PC-9 (cell line): Measurements from ENCODE around the gene CETN2. TPM values are rescaled to one million over a fixed set of nuclear protein-coding genes. Genes with fewer than 3 reads are reported as not detected.

Source experiments
- BruUV-seq: library from RNA; stranded (reverse); fragments of 400-500 nt; replicated peaks from 2 replicates; lab custom pipeline; 2021; lab: Mats Ljungman, UMichigan
- CTCF ChIA-PET: fragments of 300-600 bp; sonication (Branson Sonifier 250); formaldehyde crosslinking; loops from one replicate; lab custom pipeline; 2022; ENCODE audit warnings: antibody characterized with exemption; lab: Charles Lee
- POLR2A ChIA-PET: fragments of 300-600 bp; sonication (Branson Sonifier 250); formaldehyde crosslinking; loops from one replicate; lab custom pipeline; 2022; ENCODE audit warnings: antibody characterized with exemption; ENCODE audit not compliant: unreplicated experiment; lab: Charles Lee
- DNase-seq, 2 experiments: peaks; one replicate each; pipeline versions ENCODE4 v3.0.0 to v3.0.0-alpha.2; 2015 to 2022; ENCODE audit warnings: mixed read lengths in 1 of 2
- H2AFZ ChIP-seq: fragments of 200-600 bp; sonication (generic); 2 replicates; pipeline ENCODE4 v1.8.1; 2017; ENCODE audit warnings: antibody characterized with exemption
- H3F3A ChIP-seq: fragments of 200-600 bp; sonication (generic); 2 replicates; pipeline ENCODE4 v1.8.1; 2017; ENCODE audit warnings: antibody characterized with exemption, mild to moderate bottlenecking, low read depth; ENCODE audit not compliant: insufficient read depth
- H3K27ac ChIP-seq: fragments of 200-600 bp; sonication (generic); 2 replicates; pipeline ENCODE4 v1.6.1; 2016; ENCODE audit warnings: mixed run types
- H3K27me3 ChIP-seq: fragments of 200-600 bp; sonication (generic); 2 replicates; pipeline ENCODE4 v1.6.1; 2016; ENCODE audit warnings: low read depth, mixed run types; ENCODE audit not compliant: insufficient read depth
- H3K36me3 ChIP-seq: fragments of 200-600 bp; sonication (generic); 2 replicates; pipeline ENCODE4 v1.6.1; 2016; ENCODE audit warnings: low read depth, mixed run types
- H3K4me1 ChIP-seq: fragments of 200-600 bp; sonication (generic); replicated peaks from 2 replicates; pipeline ENCODE4 v1.6.1; 2016; ENCODE audit warnings: mixed run types; ENCODE audit not compliant: insufficient read depth
- H3K4me2 ChIP-seq: fragments of 200-600 bp; sonication (generic); 2 replicates; pipeline ENCODE4 v1.6.1; 2017; ENCODE audit warnings: mixed run types
- H3K4me3 ChIP-seq: fragments of 200-600 bp; sonication (generic); 2 replicates; pipeline ENCODE4 v1.6.1; 2016; ENCODE audit warnings: mixed run types
- H3K79me2 ChIP-seq: fragments of 200-600 bp; sonication (generic); 2 replicates; pipeline ENCODE4 v1.6.1; 2017; ENCODE audit warnings: low read depth, mixed run types
- H3K9me2 ChIP-seq: fragments of 200-600 bp; sonication (generic); 2 replicates; pipeline ENCODE4 v1.8.1; 2017; ENCODE audit warnings: mild to moderate bottlenecking; ENCODE audit not compliant: insufficient read depth
- H3K9me3 ChIP-seq: fragments of 200-600 bp; sonication (generic); 2 replicates; pipeline ENCODE4 v1.8.1; 2016; ENCODE audit warnings: low read depth; ENCODE audit not compliant: insufficient read depth
- H4K20me1 ChIP-seq: fragments of 200-600 bp; sonication (generic); 2 replicates; pipeline ENCODE4 v1.8.1; 2017; ENCODE audit not compliant: insufficient read depth
- CTCF ChIP-seq: fragments of 200-600 bp; sonication (generic); conservative IDR thresholded peaks from 2 replicates; pipeline ENCODE4 v1.6.1; 2017; ENCODE audit warnings: mixed run types, antibody characterized with exemption, mild to moderate bottlenecking, moderate library complexity
- EZH2 ChIP-seq: fragments of 200-600 bp; sonication (generic); IDR thresholded peaks from 2 replicates; pipeline ENCODE4 v1.8.0; 2017; ENCODE audit warnings: antibody characterized with exemption, low read depth
- intact Hi-C: fragments of 100-400 bp; cut with micrococcal nuclease; formaldehyde crosslinking; loops from one replicate; pipeline ENCODE4 v1.10.0; 2022; ENCODE audit not compliant: unreplicated experiment
- total RNA-seq: library from RNA; stranded (reverse); gene quantifications from 2 replicates; pipeline ENCODE4 v1.2.3, GENCODE V29; 2021

The CETN2 gene
- total RNA-seq, 1 experiment from 2014 or later: 78.6 TPM

GRCh38 chrX:152853986-152854385 lies 23.4 kb upstream of the CETN2 start:
- intact Hi-C loops: no loop called here
- DNase-seq: no peak
- Histone ChIP-seq H3K4me2 (no peak overlapping the region), H4K20me1 (0 out of 2 replicates have a peak, but pooled peaks cover 2% of the 10 kb centered on the region), H3K4me1 (no peaks in the 10 kb centered on the region), H3K9me3 (no peaks in the 10 kb centered on the region), H3K79me2 (no peaks in the 10 kb centered on the region), H3K27me3 (no peaks in the 10 kb centered on the region), H3K4me3 (no peak overlapping the region), H2AFZ (no peak overlapping the region), H3K27ac (no peak overlapping the region), H3F3A (no peaks in the 10 kb centered on the region), H3K36me3 (peaks cover 36% of the 10 kb centered on the region), H3K9me2 (no peaks in the 10 kb centered on the region)
- ChIA-PET CTCF (no interaction called here), POLR2A (interaction anchor here (0.5 kb wide), 1 partner anchor 393 kb away, joined by 3 read pairs; no protein-coding TSS in a partner anchor)
- TF ChIP-seq EZH2: no peak
- TF ChIP-seq CTCF: no peak
- no TSS peak for BruUV-seq

GRCh38 chrX:152850465-152850864 lies 19.9 kb upstream of the CETN2 start:
- H3K36me3 ChIP-seq: peaks cover 48% of the 10 kb centered on the region
- H3K4me3 ChIP-seq: no peak overlapping the region
- peaks cover 6% of the 10 kb centered on the region; the same call in 1 of the 2 replicates for H3K79me2 ChIP-seq
- H2AFZ ChIP-seq: no peak overlapping the region
- no peaks in the 10 kb centered on the region for H3F3A ChIP-seq
- intact Hi-C loops: no loop called here
- H3K9me2 ChIP-seq: no peaks in the 10 kb centered on the region
- H3K4me2 ChIP-seq: no peak overlapping the region
- H3K27me3 ChIP-seq: no peaks in the 10 kb centered on the region
- CTCF ChIA-PET: no interaction called here
- H4K20me1 ChIP-seq: peaks cover 11% of the 10 kb centered on the region; the same call in 1 of the 2 replicates
- TF ChIP-seq CTCF (no peak), EZH2 (no peak)
- POLR2A ChIA-PET: no interaction called here
- H3K27ac ChIP-seq: no peak overlapping the region
- BruUV-seq: no TSS peak
- no peaks in the 10 kb centered on the region for H3K4me1 ChIP-seq
- no peak for DNase-seq
- H3K9me3 ChIP-seq: no peaks in the 10 kb centered on the region

- H3K9me3 ChIP-seq: no peaks in the 10 kb centered on the region
- H3K79me2 ChIP-seq: peaks cover 38% of the 10 kb centered on the region
- no peaks in the 10 kb centered on the region for H3K27me3 ChIP-seq
- H3K36me3 ChIP-seq: peaks cover 53% of the 10 kb centered on the region
- H3K4me2 ChIP-seq: no peak overlapping the region
- H3F3A ChIP-seq: no peaks in the 10 kb centered on the region
- ChIA-PET POLR2A (no interaction called here), CTCF (no interaction called here)
- peaks cover 29% of the 10 kb centered on the region for H4K20me1 ChIP-seq
- DNase-seq: no peak
- H3K27ac ChIP-seq: no peak overlapping the region
- H3K4me1 ChIP-seq: no peaks in the 10 kb centered on the region
- H2AFZ ChIP-seq: no peak overlapping the region
- intact Hi-C loops: no loop called here
- TF ChIP-seq CTCF (no peak), EZH2 (no peak)
- no TSS peak for BruUV-seq
- H3K4me3 ChIP-seq: no peak overlapping the region
- no peaks in the 10 kb centered on the region for H3K9me2 ChIP-seq
Observed at GRCh38 chrX:152847281-152847680, 16.7 kb upstream of the CETN2 start.
